ENCODE measurements around the gene PAXIP1. TPM values are rescaled to one million over a fixed set of nuclear protein-coding genes. Genes with fewer than 3 reads are reported as not detected.

Gene PAXIP1
- total RNA-seq, 2 donors from 2014 or later: 10.9 to 14.0 TPM

DNA sequence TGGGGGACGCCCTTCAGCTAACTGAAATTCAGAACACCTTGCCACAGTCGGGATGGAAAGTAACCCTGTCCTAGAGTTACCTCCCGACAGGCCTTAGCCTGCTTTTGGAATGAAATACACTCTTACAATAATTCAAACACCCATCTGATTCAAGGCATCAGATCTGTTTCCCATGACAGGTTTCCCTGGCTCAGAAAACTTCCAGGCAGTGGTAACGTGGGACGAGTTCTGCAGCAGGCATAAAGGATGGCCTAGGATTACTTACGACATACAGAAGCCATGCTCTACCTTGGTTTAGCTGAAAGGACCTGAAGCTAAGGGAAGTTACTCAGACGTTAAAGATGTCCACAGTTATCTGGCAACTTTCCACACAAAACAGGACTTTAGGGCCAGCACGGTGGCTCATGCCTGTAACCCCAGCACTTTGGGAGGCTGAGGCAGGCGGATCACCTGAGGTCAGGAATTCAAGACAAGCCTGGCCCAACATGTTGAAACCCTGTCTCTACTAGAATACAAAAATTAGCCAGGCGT, 5.0 kb downstream of the PAXIP1 start:
- intact Hi-C loops (cut with DNase I, micrococcal nuclease): no loop called here
- no peak for ATAC-seq

GRCh38 chr7:154996756-154997155, 6.2 kb downstream of the PAXIP1 start:
- ATAC-seq: no peak
- DNase-seq: no peak

More for the DNA sequence above, 5.0 kb downstream of the PAXIP1 start:
- no peak for DNase-seq

GRCh38 chr7:154996101-154996500, 6.8 kb downstream of the PAXIP1 start:
- intact Hi-C loops (cut with DNase I, micrococcal nuclease): no loop called here
- DNase-seq: no peak
- no peak for ATAC-seq

More at GRCh38 chr7:154996756-154997155, 6.2 kb downstream of the PAXIP1 start:
- intact Hi-C loops (cut with DNase I, micrococcal nuclease): no loop called here

GRCh38 chr7:154994996-154995395, 7.9 kb downstream of the PAXIP1 start:
- intact Hi-C loops (cut with DNase I, micrococcal nuclease): no loop called here
- DNase-seq (no peak), ATAC-seq (no peak)

DNA sequence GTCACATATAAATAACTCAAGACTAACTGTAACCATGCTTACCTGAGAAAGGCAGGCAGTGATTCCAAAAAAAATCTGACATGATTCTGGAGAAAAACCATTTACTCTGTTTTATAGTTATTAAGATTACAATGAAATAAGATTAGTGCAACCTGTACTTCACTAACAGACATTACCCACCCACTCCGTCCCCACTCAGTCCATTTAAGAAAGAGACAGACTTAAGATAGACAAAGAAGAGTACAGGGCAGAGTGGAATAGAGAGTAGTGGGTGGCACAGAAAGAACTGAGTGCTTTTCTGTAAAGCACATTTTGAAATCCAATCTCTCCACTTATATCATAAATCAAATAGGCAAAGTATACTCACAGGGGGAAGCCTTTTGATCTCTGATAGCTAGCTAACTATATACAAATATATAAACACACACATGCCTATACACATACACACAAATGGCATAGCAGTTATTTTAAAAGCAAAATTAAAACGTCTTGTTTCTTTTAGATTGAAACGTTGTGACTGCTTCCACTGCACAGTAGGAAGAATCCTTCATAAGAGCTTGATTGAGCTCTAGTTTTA, 11.9 kb downstream of the PAXIP1 start:
- ATAC-seq (no peak), DNase-seq (no peak)
- intact Hi-C loops (cut with DNase I, micrococcal nuclease): no loop called here

- no peak for DNase-seq
- intact Hi-C loops (cut with DNase I, micrococcal nuclease): no loop called here
- no peak for ATAC-seq
These were observed 15.4 kb downstream of the PAXIP1 start for GRCh38 chr7:154987571-154987970.

DNA sequence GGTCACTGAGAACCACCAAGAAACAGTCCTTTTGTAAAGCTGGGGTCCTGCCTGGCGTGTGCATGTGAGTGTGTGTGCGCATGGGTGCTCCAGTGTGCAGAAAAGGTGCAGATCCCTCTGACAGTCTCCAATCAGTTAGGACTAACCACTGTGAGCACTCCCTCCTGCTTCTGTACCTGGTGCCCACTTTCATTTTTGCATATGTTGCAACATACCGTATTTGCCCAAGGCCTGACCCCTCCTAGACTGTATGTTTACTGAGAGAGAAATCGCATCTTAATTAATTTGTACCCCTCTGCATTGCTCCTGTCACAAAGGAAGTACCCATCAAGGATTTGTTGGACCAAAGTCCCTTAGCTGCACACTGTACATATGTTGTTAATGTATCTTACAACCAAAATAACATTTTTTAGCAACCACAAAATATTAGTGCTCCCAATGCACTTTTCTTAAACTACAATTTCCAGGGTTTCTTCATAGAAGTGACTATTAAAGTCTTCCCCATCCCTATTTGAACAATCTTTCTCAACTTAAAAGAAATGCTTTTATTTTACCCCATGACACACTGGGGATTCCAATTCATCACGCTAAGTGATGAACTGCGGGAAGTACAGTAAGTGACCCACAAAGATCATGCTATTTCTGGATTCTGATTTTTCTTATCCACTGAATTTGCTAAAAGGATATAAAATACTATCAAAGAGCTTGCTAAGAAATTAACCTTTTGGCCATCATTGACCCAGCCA, 16.6 kb downstream of the PAXIP1 start:
- ATAC-seq: no peak
- DNase-seq: no peak
- intact Hi-C loops (cut with DNase I, micrococcal nuclease): no loop called here

DNA sequence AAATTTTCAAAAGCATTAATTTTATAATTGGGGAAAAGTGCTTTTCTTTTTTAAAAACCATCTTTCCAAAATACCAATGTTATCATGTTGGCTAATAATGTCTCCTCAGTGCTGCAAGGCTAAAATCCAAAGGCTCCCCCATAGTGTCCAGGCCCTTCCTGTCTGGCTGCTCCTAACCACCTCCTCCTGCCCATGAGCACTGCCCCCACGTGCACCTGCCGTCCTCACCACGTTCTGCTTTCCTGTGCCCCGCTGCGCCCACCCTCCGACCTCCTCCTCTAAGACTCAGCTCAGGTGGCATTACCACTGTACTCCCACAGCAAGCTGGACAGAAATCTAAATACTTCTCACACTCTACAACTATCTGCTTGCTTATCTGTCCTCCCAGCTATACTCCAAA, 17.7 kb downstream of the PAXIP1 start:
- no peak for ATAC-seq
- intact Hi-C loops (cut with DNase I, micrococcal nuclease): no loop called here
- DNase-seq: no peak

DNA sequence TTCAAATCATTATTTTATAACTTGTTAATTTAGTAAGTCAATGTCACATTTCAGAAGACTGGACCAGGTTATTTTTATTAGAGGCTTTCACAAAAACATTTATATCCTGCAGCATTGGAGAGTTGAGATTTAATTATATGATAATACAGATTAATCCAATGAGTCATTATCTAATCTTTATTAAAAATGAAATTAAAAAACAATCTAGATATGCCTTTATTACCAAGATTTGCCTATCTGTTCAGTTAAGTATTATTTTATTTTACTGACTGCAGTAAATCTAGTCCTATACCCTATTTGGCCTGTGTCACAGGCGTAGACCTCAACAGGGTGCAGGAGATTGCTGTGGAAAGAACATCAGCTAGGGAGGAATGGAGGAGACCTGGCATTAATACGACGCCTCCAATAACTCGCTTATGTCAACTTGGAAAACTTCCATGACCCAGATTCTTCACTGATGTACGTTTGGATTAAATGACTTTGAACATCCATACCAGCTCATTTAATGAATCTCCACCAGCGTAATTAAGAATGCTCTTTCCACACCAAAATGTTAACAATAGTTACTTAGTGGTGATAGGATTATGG, 18.2 kb downstream of the PAXIP1 start:
- no peak for DNase-seq
- intact Hi-C loops (cut with DNase I, micrococcal nuclease): no loop called here
- no peak for ATAC-seq

DNA sequence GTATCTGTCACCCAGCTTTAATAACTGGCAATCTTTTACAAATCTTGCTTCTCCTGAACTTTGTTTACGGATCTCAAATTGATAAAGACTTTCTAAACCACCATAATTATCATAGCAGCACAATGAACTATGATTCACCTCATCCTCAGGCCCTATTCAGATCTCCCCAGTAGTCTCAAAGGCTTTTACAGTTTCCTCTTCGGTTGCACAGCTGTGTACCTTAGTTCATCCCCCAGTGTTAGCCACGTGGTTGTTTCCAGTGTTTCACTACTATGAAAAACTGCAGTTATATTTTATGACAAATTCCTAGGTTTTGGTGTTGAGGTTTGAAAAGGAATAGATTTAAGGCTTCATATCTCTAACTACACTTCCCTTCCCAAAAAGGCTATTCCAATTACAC, 24.9 kb downstream of the PAXIP1 start:
- intact Hi-C loops (cut with DNase I, micrococcal nuclease): no loop called here
- ATAC-seq: no peak
- no peak for DNase-seq

DNA sequence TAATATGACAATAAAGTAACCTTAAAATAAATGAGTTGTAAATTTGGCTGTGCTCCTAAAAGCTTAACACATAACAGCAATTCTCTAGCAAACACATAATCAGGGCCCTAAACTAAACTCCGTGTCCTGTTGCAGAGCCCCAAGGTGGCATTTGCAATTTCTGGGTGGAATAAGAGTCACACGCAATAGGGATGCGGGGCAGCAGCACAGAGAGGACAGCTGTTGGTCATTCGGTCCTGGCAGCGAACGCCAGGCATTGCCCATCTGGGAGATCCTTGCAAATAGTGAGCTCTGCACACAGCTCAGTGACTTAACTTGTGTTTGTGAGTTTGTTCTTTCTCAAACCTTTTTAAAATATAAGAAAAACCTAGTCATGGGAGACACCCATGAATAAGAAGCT, 25.7 kb downstream of the PAXIP1 start:
- DNase-seq: no peak
- intact Hi-C loops (cut with DNase I, micrococcal nuclease): no loop called here
- ATAC-seq: no peak

DNA sequence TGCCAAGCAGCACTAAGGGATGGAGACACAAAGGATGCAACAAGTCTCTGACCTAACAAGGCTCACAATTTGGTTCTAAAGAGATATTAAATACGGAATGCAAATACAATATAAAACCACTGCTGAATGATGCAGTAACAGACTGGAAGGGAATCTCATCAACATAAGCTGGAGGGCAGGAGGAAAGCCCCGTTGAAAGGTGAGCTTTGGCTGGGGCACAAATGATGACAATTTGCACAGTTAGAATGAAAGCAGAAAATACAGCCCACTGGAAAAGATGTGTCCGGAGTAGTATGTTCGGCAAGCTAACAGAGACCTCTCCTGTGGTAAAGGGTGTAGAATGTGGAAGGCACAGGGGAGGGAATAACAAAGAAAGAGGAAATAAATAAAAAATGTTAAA, 26.1 kb downstream of the PAXIP1 start:
- ATAC-seq: no peak
- DNase-seq: no peak
- intact Hi-C loops (cut with DNase I, micrococcal nuclease): no loop called here

DNA sequence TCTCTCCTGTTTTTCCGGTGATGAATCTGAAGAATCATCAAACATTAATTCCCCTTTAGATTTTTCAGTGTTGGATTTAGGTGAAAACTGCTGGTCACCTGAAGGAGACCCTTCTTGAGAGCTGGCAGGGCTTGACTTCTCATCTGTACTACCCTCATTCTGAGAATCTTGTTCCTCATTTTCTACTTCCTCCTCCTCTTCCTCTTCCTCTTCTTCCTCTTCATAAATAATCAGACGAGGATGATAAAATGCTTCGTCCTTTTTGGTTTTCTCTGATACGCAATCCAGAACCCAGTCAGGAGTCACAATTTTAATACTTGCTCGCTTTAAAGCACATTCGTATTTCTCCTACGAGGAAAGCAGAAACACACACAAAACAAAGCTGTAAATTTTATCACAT, 26.9 kb downstream of the PAXIP1 start:
- ATAC-seq (no peak), DNase-seq (no peak)
- intact Hi-C loops (cut with DNase I, micrococcal nuclease): no loop called here

GRCh38 chr7:154973381-154973780, 29.5 kb downstream of the PAXIP1 start:
- ATAC-seq: no peak
- DNase-seq: no peak
- intact Hi-C loops (cut with DNase I, micrococcal nuclease): no loop called here

DNA sequence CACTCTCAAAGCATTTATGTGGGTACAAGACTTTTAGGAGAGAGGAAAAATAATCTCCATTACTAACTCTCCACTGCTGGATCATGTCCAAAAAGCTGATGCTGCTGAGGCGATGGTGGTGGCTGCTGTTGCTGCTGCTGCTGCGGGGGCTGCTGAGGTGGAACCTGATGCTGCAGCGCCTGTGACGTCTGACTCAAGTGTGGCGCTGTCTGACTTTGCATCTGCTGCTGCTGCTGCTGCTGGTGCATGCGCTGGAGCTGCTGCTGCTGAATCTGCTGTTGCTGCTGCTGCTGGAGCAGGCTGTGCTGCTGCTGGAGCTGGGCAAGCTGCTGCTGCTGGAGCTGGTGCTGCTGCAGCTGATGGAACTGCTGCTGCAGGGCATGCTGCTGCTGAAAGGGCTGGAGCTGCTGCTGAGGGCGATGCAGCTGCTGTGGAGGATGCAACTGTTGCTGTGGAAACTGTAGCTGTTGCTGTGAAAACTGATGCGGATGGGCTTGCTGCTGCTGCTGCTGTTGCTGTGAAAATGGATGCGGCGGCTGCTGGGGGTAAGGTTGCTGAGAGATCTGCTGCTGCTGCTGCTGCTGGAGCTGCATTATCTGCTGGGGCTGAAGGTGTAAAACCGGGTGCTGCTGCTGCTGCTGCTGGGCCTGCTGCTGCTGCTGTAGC, 34.5 kb downstream of the PAXIP1 start:
- intact Hi-C loops (cut with DNase I, micrococcal nuclease): no loop called here
- DNase-seq (no peak), ATAC-seq (no peak)

- intact Hi-C loops (cut with DNase I, micrococcal nuclease): no loop called here
- DNase-seq (no peak), ATAC-seq (no peak)
These were observed 35.4 kb downstream of the PAXIP1 start for GRCh38 chr7:154967401-154967955.

DNA sequence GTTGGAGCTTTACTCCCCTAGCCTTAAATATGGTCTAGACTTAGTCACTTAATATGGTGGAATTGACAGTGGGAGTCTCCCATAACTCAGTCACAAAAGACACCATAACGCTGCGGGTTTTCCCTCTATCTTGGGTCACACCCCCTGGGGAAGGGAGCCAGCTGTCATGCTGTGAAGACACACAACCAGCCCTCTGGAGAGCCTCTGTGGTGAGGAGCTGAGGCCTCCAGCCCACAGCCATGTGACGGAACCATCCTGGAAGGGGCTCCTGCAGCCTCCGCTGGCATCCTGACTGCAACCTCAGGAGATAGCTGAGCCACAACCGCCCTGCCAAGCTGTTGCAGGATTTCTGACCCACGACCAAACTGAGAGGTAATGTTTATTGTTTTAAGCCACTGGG, 37.9 kb downstream of the PAXIP1 start:
- ATAC-seq: no peak
- no peak for DNase-seq
- intact Hi-C loops (cut with DNase I, micrococcal nuclease): no loop called here

GRCh38 chr7:154960063-154960790, 42.7 kb downstream of the PAXIP1 start:
- DNase-seq (no peak), ATAC-seq (no peak)
- intact Hi-C loops (cut with DNase I, micrococcal nuclease): no loop called here

DNA sequence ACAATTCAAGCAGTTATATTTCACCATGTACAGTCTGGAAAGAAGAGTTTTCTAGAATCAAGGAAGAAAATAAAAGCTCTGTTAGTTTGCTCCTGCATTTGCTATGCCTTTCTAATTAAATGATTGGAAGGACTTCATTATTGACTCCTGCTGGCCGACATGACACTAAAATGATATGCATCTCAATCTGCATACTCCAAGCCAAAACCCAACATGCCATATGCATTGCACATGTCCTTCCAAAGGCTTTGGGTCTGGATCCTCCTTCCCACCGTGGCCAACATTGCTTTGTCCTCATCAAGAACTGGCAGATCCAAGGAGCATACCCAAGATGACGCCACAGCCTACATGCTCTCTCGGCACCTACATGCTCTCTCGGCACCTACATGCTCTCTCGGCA, 46.5 kb downstream of the PAXIP1 start:
- no peak for DNase-seq
- intact Hi-C loops (cut with DNase I, micrococcal nuclease): no loop called here
- no peak for ATAC-seq

Measured in left colon (tissue), 2 donors.